Epithelial cell of esophagus (primary cell): ENCODE measurements around the gene TUFT1.
A peak's percentile ranks its signal among the peaks of the same experiment; 100 is the strongest.

Experiments used
- DNase-seq: peaks from one replicate; pipeline ENCODE4 v3.0.0; 2010; ENCODE audit warnings: low read depth
- H3K4me3 ChIP-seq: 2 replicates; pipeline ENCODE4 v1.5.1; 2011; ENCODE audit warnings: mild to moderate bottlenecking, low read length, control low read depth
- CTCF ChIP-seq: IDR thresholded peaks from 2 replicates; pipeline ENCODE4 v1.5.1; 2011; ENCODE audit warnings: low read depth, mild to moderate bottlenecking, low read length, control low read depth, inconsistent platforms; ENCODE audit not compliant: insufficient read depth; ENCODE audit errors: missing control alignments

The TUFT1 gene

GRCh38 chr1:151535326-151536271 is 4.5 kb upstream of the TUFT1 start:
- H3K4me3 ChIP-seq: no peak overlapping the region
- no peak for DNase-seq
- no peak for TF ChIP-seq CTCF

GRCh38 chr1:151536499-151536898 is 3.6 kb upstream of the TUFT1 start:
- TF ChIP-seq CTCF: no peak
- H3K4me3 ChIP-seq: no peak overlapping the region
- no peak for DNase-seq

- DNase-seq: peak; percentile 97
- no peak overlapping the region for H3K4me3 ChIP-seq
- no peak for TF ChIP-seq CTCF
These were observed 3.0 kb upstream of the TUFT1 start for GRCh38 chr1:151537112-151537511.

- TF ChIP-seq CTCF: no peak
- DNase-seq: peak; percentile 100
- H3K4me3 ChIP-seq: peak overlapping the region; percentile 92
These were observed 638 bp upstream of the TUFT1 start for GRCh38 chr1:151539321-151540020.

GRCh38 chr1:151540982-151541377 is 871 bp downstream of the TUFT1 start:
- DNase-seq: no peak
- no peak for TF ChIP-seq CTCF
- H3K4me3 ChIP-seq: peak overlapping the region; percentile 92

DNA sequence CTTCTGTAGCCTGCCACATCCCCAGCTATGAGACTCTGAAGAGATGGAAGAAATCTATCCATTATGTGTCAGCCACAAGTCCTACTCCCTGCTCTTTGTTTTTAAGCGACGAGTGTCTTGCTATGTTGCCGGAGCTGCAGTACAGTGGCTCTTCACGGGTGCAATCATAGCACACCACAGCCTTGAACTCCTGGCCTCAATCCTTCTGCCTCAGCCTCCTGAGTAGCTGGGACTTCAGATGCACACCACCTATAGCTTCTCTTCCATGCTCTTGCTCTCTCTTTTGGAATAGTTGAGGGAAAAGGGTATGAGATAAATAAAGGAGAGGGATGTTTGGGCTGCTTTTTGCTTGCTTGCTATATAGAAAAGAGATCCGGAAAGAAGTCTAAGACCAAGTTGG is 1.6 kb downstream of the TUFT1 start:
- H3K4me3 ChIP-seq: peak overlapping the region; percentile 92
- TF ChIP-seq CTCF: no peak
- DNase-seq: no peak

GRCh38 chr1:151542710-151543129 is 2.6 kb downstream of the TUFT1 start:
- peak; percentile 41 for DNase-seq
- TF ChIP-seq CTCF: no peak
- peak overlapping the region; percentile 19 for H3K4me3 ChIP-seq
